ENCODE results near the gene MRTO4.

GRCh38 chr1:19222979-19223824 is 28.4 kb upstream of the MRTO4 start:
- no peak for TF ChIP-seq CTCF (IDR thresholded peaks at IDR 0.05; ENCODE audit: insufficient read depth, low read depth, low read length)
- no peak for TF ChIP-seq EZH2 (IDR thresholded peaks at IDR 0.05; ENCODE audit: insufficient read depth, low read length)
